HG02943 (cell line): Measurements from ENCODE around the gene ANAPC5.

Experiments
- ATAC-seq: cut with Tn5 transposase; IDR thresholded peaks from one replicate; pipeline ENCODE4 v1.9.1; 2021; ENCODE audit warnings: mild to moderate bottlenecking, low read depth, moderate library complexity; ENCODE audit not compliant: unreplicated experiment

The ANAPC5 gene

GRCh38 chr12:121366063-121366459 lies 13.8 kb upstream of the ANAPC5 start:
- ATAC-seq, result no peak

GRCh38 chr12:121365416-121366062 lies 13.3 kb upstream of the ANAPC5 start:
- no peak for ATAC-seq

- no peak for ATAC-seq
Measured at GRCh38 chr12:121364683-121365121, 12.5 kb upstream of the ANAPC5 start.

GRCh38 chr12:121358073-121358472 lies 5.9 kb upstream of the ANAPC5 start:
- ATAC-seq, result no peak

GRCh38 chr12:121357331-121357730 lies 5.1 kb upstream of the ANAPC5 start:
- ATAC-seq, result no peak

GRCh38 chr12:121356657-121357056 lies 4.4 kb upstream of the ANAPC5 start:
- no peak for ATAC-seq

- no peak for ATAC-seq
Measured at GRCh38 chr12:121355818-121356217, 3.6 kb upstream of the ANAPC5 start.

- ATAC-seq, result no peak
Measured at GRCh38 chr12:121352682-121353018, 439 bp upstream of the ANAPC5 start.

GRCh38 chr12:121346747-121347146 lies 5.5 kb downstream of the ANAPC5 start:
- no peak for ATAC-seq

GRCh38 chr12:121345151-121345815 lies 6.9 kb downstream of the ANAPC5 start:
- no peak for ATAC-seq

GRCh38 chr12:121344506-121344905 lies 7.7 kb downstream of the ANAPC5 start:
- no peak for ATAC-seq

GRCh38 chr12:121337416-121337815 lies 14.8 kb downstream of the ANAPC5 start:
- no peak for ATAC-seq

- ATAC-seq, result no peak
Measured at GRCh38 chr12:121334513-121335343, 17.5 kb downstream of the ANAPC5 start.

- no peak for ATAC-seq
Measured at GRCh38 chr12:121333747-121334146, 18.5 kb downstream of the ANAPC5 start.

- ATAC-seq, result no peak
Measured at GRCh38 chr12:121331248-121331647, 21.0 kb downstream of the ANAPC5 start.

- ATAC-seq, result no peak
Measured at GRCh38 chr12:121330692-121331091, 21.5 kb downstream of the ANAPC5 start.

GRCh38 chr12:121330195-121330594 lies 22.0 kb downstream of the ANAPC5 start:
- no peak for ATAC-seq

GRCh38 chr12:121328620-121329019 lies 23.6 kb downstream of the ANAPC5 start:
- ATAC-seq, result no peak

GRCh38 chr12:121326996-121327674 lies 25.1 kb downstream of the ANAPC5 start:
- no peak for ATAC-seq

GRCh38 chr12:121325922-121326396 lies 26.3 kb downstream of the ANAPC5 start:
- no peak for ATAC-seq

GRCh38 chr12:121323908-121324307 lies 28.3 kb downstream of the ANAPC5 start:
- ATAC-seq, result no peak
